AG08396 (cell line): ENCODE data around the gene PTPRS.
"Not testable (repeated sequence)": the region's sequence is repeated elsewhere in the genome, so short reads cannot be mapped to it uniquely, and the experiment has no call there.

Experiments used
- DNase-seq: peaks from one replicate; pipeline ENCODE4 v3.0.0; 2012; ENCODE audit warnings: low spot score, mixed read lengths

PTPRS gene

DNA sequence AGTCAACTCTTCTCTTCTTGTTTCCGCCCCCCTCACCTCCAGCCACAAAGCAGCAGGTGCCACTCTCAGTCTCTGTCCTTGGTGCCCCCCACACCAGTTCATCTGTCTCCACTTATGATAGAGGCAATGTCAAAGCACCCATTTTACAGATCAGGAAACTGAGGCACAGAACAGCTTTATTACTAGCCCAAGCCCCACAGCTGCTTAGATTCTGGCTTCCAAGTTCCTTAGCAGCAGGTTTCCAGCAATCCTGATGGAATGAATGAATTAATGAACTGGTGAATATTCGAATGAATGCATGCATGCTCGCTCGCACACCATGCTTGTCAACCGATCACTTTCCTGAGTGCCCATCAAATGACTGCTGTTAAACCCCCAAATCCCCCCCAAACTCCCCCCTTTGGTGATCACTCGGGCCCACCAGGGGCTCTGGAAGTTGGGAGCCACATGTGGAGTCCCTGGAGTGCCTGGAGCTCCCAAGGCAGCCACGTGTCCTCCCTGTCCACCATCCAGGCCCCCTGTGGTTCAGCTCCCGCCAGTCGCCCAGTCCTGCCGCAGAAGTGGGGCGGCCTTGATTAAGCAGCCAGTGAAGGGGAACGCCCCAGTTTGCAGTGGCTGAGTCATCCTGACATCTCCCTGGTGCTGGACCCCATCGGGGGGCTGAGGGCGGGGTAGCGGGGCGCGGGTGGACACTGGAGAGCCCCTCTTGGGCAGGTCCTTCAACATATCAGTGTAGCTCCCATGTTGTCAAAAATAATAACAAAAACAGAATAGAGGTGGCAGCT lies 6.8 kb downstream of the PTPRS start:
- DNase-seq = no peak

- no peak for DNase-seq
Observed at GRCh38 chr19:5332501-5332900, 8.1 kb downstream of the PTPRS start.

DNA sequence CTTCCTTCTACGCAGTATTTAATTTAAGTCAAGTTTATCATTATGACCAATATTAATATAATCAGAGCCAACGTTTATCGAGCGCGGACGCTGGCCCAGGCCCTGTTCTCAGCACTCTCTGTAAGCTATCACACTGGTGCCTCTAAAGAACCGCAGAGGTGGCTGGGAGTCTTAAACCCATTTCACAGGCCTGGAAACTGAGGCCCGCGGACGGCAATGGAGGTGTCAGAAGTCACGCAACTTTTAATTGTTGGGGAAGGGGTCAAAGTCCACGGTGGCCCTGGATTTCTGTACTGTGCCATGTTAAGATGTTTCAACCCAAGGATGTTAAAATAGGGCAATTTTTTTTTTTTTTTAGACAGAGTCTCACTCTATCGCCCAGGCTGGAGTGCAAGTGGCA lies 8.8 kb downstream of the PTPRS start:
- DNase-seq = no peak

GRCh38 chr19:5330307-5330720 lies 10.3 kb downstream of the PTPRS start:
- no peak for DNase-seq

GRCh38 chr19:5329141-5329540 lies 11.5 kb downstream of the PTPRS start:
- DNase-seq = no peak

GRCh38 chr19:5328407-5328806 lies 12.2 kb downstream of the PTPRS start:
- not testable (repeated sequence) for DNase-seq

DNA sequence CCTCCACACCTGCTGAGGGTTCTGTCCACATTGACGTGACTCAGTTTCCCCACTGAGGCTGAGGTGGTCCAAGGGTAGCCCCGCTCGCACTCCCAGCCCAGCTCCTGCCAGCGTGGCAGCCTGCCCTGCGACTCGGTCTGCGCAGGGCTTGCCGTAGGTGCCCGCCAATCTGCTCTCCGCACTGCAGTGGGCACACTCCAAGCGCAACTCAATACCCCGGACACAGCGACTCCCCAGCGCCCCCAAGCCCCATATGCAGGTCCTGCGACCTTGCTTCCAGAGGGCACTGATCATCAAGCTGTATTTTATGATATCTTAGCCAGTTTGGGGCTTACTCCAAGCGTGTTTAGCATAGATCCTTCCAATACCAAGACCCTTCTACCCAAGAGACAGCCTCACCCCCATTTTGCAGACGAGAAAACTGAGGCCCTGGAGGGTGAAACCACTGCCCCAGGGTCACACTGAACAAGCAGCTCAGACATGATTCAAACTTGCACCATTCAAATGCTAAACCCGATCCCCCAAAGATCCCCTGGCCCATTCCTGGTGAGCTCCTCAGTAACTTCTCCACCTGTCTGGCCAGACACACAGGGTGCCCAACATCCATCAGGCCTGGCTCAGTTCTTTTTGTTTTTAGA lies 13.5 kb downstream of the PTPRS start:
- DNase-seq = no peak

- no peak for DNase-seq
Observed at GRCh38 chr19:5326545-5326944, 14.1 kb downstream of the PTPRS start.

DNA sequence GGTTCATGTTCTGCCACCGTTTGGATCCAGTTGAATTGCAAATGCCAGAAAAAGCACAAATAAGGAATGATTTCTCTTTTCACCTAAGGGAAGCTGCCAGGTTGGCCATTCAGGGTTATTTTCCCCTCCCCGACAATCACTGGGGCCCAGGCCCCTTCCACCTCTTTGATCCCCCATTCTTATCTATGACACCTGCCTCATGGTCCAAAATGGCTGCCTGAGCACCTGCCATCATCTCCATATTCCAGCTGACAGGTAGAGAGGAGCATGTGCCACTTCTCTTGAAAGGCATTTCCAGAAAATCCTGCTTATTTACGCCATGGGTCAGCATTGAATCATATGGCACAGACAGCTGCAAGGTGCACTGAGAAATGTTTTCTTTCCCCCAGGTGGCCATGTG lies 15.7 kb downstream of the PTPRS start:
- DNase-seq = no peak

DNA sequence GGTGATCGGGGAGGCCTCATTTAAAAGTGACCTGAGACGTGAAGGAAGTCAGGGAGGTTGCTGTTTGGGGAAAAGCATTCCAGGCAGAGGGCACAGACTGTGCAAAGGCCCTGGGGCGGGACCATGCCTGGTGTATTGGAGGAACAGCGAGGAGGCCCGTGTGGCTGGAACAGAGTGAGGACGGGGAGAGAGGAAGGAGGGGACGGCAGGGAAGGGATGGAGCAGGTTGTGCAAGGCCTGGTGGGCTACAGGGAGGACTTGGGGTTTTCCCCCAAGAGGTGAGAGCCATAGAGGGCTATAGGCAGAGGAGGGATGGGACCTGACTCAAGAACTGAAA lies 17.2 kb downstream of the PTPRS start:
- no peak for DNase-seq

GRCh38 chr19:5321851-5322681 lies 18.5 kb downstream of the PTPRS start:
- DNase-seq = no peak

DNA sequence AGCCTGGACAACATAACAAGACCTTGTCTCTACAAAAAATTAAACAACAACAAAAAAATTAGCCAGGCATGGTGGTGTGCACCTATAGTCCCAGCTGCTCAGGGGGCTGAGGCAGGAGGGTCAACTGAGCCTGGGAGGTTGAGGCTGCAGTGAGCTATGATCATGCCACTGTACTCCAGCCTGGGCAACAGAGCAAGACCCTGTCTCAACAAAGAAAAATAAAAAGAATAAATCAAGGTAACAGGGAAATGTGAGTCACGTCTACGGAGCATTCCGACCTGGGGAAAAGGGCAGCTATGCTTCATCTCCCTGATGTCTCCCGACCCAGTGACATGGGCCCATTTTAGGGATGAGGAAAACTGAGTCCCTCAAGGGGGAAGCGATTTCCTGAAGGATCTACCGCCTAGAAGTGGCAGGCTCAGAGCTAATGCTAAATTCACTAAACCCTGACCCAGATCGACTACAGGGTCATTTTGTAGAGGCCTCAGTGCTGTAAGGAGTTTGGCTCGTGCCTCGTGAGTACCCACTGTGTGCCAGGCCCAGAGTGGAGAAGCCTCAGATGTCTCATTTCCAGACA lies 19.5 kb downstream of the PTPRS start:
- no peak for DNase-seq

- no peak for DNase-seq
Observed at GRCh38 chr19:5319516-5319915, 21.1 kb downstream of the PTPRS start.

DNA sequence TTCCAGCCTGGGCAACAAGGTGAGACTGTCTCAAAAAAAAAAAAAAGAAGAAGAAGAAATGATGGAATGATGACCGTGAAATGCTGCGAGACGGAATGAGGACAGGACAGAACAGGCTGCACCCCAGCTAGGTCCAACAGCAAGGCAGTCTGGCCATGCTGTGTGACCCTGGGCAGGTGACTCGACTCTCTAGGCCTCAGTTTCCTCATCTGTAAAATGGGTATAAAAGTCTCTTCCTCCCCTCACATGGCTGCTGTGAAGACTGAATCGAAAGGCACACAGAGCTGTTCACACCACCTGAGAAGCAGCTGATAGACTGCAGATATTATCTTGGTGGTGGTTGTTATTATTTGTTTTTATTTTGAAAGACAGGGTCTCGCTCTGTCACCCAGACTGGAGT lies 22.3 kb downstream of the PTPRS start:
- DNase-seq = no peak

DNA sequence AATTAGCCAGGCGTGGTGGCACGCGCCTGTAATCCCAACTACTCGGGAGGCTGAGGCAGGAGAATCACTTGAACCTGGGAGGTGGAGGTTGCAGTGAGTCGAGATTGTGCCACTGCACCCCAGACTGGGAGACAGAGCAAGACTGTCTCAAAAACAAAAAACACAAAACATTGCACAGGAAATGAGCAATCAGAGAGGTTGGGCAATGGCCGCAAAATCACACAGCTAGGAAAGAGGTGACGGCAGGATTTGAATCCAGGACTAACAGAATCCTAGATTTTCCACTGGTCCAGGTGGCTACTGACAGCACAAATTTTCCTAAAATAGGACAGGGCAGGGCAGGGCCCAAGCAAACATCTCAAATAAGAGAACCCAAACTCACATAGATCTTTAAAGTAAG lies 23.3 kb downstream of the PTPRS start:
- DNase-seq = no peak

- no peak for DNase-seq
Observed at GRCh38 chr19:5316138-5316537, 24.5 kb downstream of the PTPRS start.

DNA sequence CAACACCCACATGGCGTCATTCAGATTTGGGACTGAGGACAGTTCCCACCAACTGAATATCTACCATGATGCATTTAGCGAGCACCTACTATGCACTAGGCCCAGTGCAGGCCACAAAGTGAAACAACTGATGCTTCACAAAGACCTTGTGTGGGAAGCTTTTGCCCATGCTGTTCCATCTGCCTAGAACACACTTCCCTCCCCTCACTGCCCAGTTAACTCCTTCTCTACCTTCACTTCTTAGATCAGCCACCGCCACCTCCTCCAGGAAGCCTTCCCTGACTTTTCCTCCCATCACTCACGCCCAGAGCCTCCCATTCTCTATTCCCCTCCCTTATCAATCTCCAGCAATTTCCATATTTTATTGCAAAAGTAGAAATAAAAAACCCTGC lies 25.7 kb downstream of the PTPRS start:
- no peak for DNase-seq

GRCh38 chr19:5314012-5314906 lies 26.4 kb downstream of the PTPRS start:
- no peak for DNase-seq

DNA sequence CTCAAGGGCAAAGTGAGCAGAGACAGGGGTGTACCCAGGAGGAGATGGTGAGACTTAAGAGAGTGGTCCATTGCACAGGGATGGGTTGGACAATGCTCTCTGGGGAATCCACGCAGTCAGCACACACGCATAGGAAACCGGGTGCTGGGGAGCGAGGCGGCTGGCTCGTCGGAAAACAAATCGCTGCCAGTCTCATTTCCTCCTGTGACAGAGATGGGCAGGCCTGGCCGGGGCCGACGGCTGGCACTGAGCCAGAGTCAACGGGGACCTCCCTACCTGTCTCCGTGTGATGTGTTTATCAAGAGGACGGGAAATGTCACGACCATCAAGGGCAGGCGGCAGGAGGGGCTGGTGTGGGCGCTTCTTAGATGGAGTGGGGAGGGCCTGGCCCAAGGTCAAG lies 27.3 kb downstream of the PTPRS start:
- DNase-seq = no peak

GRCh38 chr19:5312058-5312457 lies 28.6 kb downstream of the PTPRS start:
- DNase-seq = no peak

DNA sequence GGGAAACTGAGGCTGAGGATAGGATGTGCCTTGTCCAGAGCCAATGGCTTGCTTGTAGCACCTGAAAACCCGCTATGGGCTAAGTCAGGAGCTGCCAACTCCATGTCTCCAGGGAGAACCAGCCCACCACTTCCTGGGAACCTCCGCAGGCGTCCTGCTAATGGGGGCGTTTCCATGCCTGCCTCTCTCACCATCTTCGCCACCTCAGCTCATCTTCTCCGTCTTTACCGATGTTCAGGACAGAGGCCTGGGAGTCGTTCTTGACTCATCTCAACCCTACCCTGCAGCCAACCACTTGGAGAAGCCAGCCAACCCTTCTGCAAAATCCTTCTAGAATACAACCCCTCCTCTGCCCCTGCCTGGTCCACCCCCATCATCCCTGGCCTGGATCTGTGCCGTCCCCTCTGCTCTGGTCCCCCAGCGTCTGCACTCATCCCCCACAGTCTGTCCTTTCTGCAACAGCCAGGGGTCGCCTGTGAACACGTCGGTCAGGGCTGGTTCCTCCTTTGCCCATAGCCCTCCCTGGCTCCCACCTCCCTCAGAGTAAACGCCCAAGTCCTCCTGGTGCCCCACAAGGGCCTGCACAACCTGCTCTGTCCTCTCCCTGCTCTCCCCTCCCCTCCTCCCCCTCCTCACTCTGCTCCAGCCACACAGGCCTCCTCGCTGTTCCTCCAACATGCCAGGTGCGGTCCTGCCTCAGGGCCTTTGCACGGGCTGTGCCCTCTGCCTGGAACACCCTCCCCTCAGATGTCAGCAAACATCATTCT lies 31.0 kb downstream of the PTPRS start:
- DNase-seq = no peak
